Measurements from ENCODE around the gene ITIH5.

Gene ITIH5

GRCh38 chr10:7580520-7580919, 86.2 kb downstream of the ITIH5 start:
- DNase-seq, result no peak

- DNase-seq, result no peak
These were observed 87.1 kb downstream of the ITIH5 start for GRCh38 chr10:7579681-7580080.

- no peak for DNase-seq
These were observed 89.2 kb downstream of the ITIH5 start for GRCh38 chr10:7577579-7577978.

DNA sequence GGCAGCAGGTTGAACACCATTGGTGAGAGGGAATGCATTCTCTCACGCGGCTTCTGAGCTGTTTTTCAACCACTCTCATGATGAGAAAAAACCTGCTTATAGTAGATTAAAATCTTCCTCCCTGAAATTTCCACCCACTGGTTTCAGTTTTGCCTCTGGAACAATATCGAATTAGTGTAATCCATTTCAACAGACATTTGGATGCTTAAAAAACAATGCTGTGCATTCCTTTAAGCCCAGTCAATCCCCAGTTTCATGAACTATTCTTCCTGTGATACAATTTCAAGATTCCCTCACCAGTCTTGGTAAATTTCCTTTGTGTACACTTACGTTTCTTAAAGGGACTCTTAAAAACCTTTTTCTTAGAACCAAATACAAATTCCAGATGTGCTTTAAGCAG, 89.6 kb downstream of the ITIH5 start:
- no peak for DNase-seq

GRCh38 chr10:7576340-7576739, 90.4 kb downstream of the ITIH5 start:
- no peak for DNase-seq

DNA sequence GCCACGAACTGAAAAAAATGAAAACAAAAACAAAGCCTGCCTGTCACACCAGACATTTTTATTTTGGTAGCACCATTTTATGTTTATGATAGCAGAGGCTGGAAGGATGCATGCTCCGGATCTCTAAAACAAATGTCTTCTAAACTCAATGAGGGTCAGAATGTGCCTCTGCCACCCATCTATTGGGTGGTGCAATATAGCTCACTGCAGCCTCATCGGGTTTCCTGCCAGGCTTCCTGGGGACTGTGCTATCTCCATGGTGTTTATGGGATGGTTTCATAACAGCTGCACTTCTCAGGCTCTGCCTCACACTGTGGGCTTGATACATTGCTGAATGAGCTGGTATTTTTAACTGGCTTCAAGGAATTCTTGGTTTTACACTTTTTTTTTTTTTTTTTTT, 94.4 kb downstream of the ITIH5 start:
- no peak for DNase-seq

DNA sequence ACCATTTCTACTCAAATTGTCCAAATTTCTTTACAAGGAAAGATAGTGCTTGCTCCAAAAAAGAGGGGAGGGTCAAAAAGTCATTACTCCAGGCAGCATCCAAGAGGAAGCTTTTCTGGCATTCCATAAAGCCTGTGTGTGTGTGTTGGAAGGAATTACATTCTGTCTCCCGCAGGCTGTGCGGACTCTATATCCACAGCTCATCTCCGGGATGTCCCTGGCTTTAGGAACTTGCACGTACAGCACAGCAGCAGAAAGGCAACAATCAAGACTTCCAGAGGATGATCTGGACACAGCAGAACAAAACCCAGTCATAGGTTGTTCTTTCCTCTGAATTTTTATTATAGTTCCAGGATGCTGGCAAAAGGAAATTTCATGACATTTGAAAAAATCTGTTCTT, 94.8 kb downstream of the ITIH5 start:
- no peak for DNase-seq

- DNase-seq, result no peak
These were observed 98.7 kb downstream of the ITIH5 start for GRCh38 chr10:7567911-7568620.

DNA sequence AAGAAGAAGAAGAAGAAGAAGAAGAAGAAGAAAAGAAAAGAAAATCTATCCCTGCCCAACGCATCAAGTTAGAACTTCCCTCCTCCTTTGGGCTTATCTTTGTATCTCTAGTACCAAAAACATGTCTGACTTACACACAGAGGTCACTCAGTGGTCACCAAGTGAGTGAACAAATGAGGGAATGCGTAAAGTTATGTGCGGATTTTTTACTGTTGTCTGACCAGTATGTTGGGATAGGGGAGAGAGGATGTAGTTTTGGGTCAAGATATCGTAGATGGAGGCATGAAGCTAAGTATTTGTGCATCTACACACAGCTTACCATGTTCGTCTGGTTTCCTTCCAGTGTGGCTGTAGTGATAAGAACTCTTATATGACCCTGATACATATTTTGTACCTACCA, 99.9 kb downstream of the ITIH5 start:
- DNase-seq, result no peak

DNA sequence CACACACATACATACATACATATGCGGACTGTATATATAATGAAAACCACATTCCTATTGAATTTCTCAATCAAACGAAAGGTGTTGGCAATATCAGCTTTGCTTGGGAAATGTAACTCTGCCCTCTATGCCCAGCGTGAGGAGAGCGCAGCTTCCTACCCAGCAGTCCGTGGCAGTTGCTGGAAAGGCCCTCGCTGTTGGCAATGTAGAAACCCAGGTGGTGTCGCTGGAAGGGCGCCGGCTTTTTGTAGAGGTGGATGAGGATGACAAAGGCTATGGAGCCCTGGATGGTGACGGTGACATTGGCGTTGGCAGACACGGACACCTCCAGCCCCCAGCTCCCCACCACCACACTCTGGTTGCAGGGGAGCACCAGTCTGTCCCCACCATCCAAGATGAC, 100.9 kb downstream of the ITIH5 start:
- no peak for DNase-seq

DNA sequence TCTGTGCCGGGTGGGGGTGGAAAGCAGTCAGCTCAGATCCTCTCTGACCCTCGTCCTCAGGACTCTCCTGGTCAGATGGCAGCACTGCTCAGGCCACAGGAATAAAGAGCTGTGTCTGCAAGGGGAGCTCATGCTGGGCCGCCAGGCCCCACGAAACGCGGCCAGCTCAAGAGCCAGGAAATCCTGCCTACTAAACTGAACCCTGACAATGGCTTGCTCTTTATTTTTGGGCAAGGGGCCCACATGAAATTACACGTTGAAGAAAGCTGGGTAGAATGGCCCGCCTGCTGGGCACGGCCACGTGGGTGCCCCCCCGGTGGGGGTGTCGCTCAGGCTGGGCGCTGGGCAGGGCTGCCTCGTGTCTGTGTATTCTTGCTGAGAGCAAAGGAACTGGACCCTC, 103.0 kb downstream of the ITIH5 start:
- DNase-seq, result no peak

GRCh38 chr10:7563368-7563767, 103.4 kb downstream of the ITIH5 start:
- no peak for DNase-seq

DNA sequence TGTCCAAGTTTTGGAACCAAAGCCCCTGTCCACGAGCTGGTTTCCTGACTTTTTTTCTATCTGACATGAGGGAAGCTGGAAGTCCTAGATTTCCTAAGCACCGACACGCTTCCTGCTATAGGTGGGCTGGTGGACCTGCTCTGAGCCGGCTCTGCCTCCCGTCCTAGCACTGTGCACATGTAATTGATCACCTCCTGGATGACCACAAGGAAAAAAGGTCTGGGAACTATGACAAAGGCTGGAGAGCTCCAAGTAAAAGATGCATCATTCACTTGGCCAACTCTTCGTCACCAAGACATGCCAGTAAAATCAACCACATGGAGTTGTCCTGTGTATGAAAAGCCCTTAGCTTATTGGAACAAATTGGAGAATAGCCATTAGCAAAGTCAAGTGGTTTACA, 104.8 kb downstream of the ITIH5 start:
- no peak for DNase-seq

DNA sequence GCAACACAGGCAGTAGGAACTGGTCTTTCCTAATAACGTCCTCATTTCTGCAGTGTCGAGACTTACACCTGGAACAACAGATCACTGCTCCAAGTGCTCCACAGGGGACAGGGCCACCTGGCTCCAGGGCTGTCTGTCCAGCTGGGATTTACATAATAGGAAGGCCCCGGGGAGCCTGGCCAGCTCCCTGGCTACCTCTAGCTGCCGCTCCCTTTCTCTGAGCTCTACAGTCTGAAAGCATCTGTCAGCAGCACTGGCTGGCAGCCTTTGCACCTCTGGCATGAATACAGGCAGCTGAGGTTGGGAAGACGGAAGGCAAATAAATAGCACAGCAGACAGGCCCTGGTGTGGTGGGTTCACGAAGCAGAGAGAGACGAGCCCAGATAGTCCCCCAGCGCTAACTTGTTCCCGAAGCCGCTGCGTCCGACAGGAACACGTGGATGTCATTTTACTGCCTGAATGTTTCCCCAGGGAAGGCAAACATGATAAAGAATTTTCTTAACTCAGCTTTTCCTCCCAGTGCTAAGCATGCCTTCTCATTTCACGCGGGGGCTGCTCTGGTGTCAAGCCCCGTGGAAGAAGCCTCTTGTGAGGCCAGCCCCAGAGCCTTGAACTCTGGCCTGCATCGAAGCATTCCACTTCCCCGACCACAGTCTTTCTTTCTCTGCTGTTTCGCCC, 105.4 kb downstream of the ITIH5 start:
- DNase-seq, result no peak

DNA sequence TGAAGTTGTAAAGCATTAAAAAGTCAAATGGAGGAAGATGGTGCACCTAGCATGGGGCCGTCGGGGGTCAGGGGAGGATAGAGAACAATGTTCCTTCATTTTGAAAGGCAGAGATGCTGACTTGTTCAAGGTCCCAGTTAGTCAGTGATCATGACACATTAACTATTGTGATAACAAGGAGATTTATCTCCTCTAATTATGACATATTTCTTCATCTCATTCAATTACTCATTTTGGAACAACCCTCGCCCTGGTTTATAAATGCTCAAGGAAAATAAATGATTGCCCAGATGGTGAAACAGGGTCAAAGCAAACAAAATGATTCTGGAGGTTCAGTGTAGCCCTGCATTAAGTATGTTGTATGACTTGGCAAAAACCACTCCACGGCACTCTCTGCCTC, 106.2 kb downstream of the ITIH5 start:
- no peak for DNase-seq

- no peak for DNase-seq
These were observed 107.4 kb downstream of the ITIH5 start for GRCh38 chr10:7559386-7559785.

DNA sequence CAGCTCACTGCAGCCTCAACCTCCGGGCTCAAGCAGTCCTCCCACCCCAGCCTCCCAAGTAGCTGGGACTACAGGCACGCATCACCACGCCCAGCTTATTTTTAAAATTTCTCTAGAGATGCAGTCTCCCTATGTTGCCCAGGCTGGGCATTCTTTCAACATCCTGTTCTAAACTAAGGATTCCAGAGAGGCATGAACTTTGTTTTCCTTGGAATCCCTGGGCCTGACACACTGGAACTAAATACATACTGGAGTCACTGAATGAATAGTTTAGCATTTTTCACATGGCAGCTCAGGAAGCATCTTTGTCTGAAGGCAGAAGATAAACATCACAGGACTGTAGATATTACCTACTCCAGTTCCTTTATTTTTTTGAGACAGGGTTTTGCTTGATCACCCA, 108.7 kb downstream of the ITIH5 start:
- DNase-seq, result no peak

- DNase-seq, result no peak
These were observed 113.2 kb downstream of the ITIH5 start for GRCh38 chr10:7553531-7553930.

DNA sequence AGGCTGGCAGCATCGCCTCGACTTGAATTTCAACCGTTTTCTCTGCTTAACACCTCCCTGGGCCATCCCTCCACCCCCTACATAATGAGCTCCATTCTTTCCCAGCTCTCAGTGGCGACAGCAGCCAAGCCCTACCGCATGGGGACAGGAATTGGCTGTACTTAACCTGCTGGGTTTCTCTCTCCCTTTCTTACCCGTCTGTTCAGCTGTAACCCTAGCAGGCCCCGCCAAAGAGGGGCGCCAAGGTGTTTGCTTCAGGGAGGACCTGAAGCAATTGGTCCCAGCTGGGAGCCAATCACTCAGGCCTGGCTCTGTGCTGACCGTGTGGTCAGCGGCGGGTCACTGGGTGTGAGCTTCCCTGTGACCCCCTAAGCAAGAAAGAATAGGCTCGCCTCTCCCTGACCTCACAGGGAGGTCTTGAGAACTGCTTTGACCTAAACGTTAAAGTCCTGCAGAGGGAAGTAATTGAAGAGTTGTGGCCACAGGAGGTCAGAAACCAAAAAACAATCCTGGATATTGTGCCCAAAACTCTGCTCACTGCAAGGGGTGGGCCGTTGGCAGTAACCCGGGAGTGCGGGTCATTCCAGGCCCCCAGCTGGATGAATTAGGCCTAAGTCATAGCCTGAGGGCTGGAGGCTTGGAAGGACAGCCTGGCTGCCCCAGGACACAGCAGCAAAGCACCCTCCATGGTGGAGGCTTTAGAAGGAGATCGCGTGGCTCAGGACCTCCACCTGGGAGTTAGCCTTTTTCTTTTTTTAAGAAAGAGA, 114.6 kb downstream of the ITIH5 start:
- DNase-seq, result no peak

- DNase-seq, result no peak
These were observed 115.5 kb downstream of the ITIH5 start for GRCh38 chr10:7551289-7551688.

GRCh38 chr10:7550013-7550412, 116.8 kb downstream of the ITIH5 start:
- no peak for DNase-seq

- no peak for DNase-seq
These were observed 118.9 kb downstream of the ITIH5 start for GRCh38 chr10:7547829-7548228.

GRCh38 chr10:7547206-7547605, 119.6 kb downstream of the ITIH5 start:
- DNase-seq, result no peak

DNA sequence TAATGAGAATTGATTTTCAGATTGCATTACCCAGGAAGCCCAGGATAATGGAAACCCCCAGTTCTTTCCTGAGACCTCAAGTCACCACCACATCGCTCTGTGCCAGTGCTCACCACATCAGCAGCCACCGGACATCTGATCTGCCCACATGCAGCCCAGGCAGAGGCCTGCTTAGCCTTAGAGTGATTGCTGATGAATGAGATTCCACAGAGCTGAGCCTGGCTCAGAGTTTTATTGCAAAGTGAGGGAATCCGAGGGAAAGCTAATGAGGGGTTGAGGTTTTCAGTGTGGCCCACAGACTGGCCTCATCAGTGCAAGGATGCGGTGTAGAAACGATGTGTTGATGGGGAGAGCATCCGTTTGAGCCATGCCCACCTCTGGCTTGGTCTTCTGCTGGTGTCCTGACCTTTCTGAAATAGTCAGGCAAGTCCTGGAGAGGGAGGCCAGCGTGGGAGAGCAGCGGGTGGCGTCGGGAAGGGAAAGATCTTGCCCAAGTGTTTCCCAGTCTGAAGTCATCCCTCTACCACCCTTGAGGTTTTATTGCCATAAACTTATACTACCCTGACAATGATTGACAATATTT, 120.3 kb downstream of the ITIH5 start:
- no peak for DNase-seq

Data from central memory CD4-positive, alpha-beta T cell (primary cell).